Measurements from ENCODE around the gene NBPF8. TPM values are rescaled to one million over a fixed set of nuclear protein-coding genes. Genes with fewer than 3 reads are reported as not detected.
"Not testable (repeated sequence)": the region's sequence is repeated elsewhere in the genome, so short reads cannot be mapped to it uniquely, and the experiment has no call there.

The NBPF8 gene, protein sequence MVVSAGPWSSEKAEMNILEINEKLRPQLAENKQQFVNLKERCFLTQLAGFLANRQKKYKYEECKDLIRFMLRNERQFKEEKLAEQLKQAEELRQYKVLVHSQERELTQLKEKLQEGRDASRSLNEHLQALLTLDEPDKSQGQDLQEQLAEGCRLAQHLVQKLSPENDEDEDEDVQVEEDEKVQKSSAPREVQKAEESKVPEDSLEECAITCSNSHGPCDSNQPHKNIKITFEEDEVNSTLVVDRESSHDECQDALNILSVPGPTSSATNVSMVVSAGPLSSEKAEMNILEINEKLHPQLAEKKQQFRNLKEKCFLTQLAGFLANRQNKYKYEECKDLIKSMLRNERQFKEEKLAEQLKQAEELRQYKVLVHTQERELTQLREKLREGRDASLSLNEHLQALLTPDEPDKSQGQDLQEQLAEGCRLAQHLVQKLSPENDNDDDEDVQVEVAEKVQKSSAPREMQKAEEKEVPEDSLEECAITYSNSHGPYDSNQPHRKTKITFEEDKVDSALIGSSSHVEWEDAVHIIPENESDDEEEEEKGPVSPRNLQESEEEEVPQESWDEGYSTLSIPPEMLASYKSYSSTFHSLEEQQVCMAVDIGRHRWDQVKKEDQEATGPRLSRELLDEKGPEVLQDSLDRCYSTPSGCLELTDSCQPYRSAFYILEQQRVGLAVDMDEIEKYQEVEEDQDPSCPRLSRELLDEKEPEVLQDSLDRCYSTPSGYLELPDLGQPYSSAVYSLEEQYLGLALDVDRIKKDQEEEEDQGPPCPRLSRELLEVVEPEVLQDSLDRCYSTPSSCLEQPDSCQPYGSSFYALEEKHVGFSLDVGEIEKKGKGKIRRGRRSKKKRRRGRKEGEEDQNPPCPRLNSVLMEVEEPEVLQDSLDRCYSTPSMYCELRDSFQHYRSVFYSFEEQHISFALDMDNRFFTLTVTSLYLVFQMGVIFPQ
- 7.7 TPM for total RNA-seq
- long read RNA-seq, partial matches to known transcripts = 6 of 9 reads
- long read RNA-seq, other reads (novel, unspliced or antisense) = 3 of 9 reads

DNA sequence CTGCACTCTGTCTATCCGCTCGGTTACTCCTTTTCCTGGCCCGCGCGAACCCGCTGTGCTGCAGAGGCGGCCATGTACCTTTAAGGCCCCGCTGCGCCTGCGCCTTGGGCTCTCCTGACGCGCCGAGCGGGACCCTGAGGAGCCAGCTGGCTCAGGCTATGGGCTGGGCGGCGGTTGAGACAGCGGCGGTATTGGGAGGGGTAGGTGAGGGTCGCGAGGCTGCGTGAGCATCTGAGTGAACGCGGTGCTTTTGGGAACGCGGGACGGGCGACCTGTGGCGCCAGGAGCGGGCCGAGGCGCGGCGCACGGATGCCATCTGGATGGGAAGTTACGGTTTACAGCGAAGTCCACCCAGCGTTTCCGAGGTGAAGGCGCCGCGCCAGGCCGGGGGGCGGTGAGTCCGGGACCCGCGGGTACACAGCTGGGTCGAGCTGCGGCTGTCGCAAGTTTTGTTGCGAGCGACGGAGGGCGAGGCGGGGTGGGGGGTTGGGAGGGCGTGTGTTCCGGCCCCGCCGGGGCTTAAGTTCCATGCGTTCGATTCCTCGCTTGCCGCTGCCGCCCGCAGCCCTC is at the start of gene NBPF8:
TSS of gene NBPF8 (plus strand) at position 125 of the 570 bp plus-strand sequence. CDS start 21,488 bp downstream, outside the sequence.
- Histone ChIP-seq H3K4me3 (peak within 1 kb of the TSS; percentile 59), H3K27ac (peak within 1 kb of the TSS; percentile 64)
- H3K27me3 ChIP-seq (ENCODE audit: low read depth); H3K9me3 ChIP-seq; H3K36me3 ChIP-seq; H3K4me1 ChIP-seq; intact Hi-C loops (cut with DNase I): not testable (repeated sequence)
- ATAC-seq (peak; percentile 100), DNase-seq (peak; percentile 82)

DNA sequence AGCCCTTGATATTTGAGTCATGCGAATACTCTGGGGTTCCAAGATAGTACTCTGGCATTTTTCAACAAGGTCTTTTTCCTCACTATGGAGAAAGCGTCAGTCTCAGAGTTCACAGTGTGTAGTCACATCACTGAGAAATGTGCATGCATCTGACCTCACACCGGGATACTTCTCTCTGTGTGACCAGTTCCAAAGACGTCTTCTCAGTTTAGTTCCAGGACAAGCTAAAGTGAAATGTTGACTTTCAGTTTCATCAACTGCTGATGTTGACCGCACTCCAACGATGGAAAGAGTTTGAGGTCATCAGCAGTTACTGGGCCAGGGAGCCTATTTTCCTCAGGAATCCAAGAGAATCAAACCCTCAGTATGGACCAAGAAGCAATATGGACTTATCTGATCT is 47.1 kb upstream of the NBPF8 start:
- H3K4me3 ChIP-seq; intact Hi-C loops (cut with DNase I); H3K36me3 ChIP-seq; ATAC-seq; H3K27me3 ChIP-seq (ENCODE audit: low read depth); DNase-seq; H3K27ac ChIP-seq; H3K4me1 ChIP-seq; H3K9me3 ChIP-seq: not testable (repeated sequence)

DNA sequence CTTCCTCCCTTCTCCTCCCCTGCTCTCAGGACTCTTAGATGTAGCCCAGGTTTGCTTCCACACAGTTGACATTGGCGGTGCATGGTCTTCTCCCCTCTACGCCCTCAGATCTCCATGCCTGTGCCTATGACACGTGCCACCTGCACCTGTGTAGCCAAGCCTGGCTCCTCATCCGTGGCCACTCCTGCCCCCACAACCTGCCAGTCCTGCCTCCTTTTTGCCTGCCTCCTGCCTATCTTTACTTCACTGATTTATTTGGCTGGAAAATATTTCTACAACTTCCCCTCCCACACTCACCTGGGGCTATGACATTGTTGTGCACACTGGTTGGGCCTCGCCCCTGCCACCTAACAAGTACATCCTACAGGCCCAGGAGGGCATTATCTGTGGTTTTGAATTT is 28.2 kb upstream of the NBPF8 start:
- H3K27ac ChIP-seq; ATAC-seq; H3K9me3 ChIP-seq; H3K36me3 ChIP-seq; DNase-seq; H3K27me3 ChIP-seq (ENCODE audit: low read depth); intact Hi-C loops (cut with DNase I); H3K4me1 ChIP-seq; H3K4me3 ChIP-seq: not testable (repeated sequence)

DNA sequence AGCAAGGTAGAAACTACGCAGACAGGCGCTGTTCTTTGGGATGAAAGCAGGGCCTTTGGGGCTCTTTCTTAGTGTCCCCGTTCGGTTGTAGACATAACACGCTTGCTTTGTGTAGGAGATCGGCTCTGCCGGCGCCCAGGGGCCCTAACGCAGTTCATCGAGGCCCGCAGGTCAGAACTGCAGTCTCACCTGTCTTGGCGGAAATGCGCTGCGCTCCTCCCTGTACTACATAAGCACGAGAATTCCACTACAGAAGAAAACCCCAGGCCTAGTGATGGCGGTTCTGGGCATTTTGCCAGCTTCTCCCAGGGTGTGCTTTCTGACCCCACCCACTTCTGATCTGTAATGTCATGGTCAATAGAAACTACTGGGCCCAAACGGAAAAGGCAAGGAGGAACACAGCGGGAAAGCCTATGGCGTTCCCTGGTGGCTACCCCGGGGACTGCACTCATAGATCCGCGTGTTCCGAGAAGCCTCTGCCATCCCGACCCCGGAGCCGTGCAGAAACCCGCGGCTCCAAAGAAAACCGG is 26.2 kb upstream of the NBPF8 start:
- intact Hi-C loops (cut with DNase I); H3K4me3 ChIP-seq; DNase-seq; H3K27me3 ChIP-seq (ENCODE audit: low read depth); H3K9me3 ChIP-seq; ATAC-seq; H3K27ac ChIP-seq; H3K4me1 ChIP-seq; H3K36me3 ChIP-seq: not testable (repeated sequence)
- TF ChIP-seq, protein P1, sequence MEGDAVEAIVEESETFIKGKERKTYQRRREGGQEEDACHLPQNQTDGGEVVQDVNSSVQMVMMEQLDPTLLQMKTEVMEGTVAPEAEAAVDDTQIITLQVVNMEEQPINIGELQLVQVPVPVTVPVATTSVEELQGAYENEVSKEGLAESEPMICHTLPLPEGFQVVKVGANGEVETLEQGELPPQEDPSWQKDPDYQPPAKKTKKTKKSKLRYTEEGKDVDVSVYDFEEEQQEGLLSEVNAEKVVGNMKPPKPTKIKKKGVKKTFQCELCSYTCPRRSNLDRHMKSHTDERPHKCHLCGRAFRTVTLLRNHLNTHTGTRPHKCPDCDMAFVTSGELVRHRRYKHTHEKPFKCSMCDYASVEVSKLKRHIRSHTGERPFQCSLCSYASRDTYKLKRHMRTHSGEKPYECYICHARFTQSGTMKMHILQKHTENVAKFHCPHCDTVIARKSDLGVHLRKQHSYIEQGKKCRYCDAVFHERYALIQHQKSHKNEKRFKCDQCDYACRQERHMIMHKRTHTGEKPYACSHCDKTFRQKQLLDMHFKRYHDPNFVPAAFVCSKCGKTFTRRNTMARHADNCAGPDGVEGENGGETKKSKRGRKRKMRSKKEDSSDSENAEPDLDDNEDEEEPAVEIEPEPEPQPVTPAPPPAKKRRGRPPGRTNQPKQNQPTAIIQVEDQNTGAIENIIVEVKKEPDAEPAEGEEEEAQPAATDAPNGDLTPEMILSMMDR (IDR thresholded peaks at IDR 0.05) = peak; percentile 18

DNA sequence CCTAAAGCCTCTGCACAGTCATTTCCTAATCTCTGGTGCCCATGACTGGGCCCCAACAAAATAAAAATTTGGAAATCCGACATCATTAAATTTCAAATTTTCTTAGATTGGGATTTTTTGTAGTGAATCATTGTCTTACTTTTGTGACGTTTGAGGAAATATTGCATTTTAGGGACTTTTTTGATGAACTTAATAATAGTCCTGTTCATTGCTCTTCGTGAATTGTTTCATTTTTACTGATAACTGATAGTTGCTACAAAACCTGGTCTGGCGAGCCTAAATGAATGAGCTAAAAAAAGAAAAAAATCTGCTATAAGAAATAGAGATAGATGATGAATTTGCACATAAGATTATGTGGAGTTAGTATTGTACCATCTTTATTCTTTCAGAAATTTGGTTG is 23.5 kb upstream of the NBPF8 start:
- ATAC-seq; H3K27ac ChIP-seq; DNase-seq; intact Hi-C loops (cut with DNase I); H3K4me3 ChIP-seq; H3K9me3 ChIP-seq; H3K27me3 ChIP-seq (ENCODE audit: low read depth); H3K36me3 ChIP-seq; H3K4me1 ChIP-seq: not testable (repeated sequence)

DNA sequence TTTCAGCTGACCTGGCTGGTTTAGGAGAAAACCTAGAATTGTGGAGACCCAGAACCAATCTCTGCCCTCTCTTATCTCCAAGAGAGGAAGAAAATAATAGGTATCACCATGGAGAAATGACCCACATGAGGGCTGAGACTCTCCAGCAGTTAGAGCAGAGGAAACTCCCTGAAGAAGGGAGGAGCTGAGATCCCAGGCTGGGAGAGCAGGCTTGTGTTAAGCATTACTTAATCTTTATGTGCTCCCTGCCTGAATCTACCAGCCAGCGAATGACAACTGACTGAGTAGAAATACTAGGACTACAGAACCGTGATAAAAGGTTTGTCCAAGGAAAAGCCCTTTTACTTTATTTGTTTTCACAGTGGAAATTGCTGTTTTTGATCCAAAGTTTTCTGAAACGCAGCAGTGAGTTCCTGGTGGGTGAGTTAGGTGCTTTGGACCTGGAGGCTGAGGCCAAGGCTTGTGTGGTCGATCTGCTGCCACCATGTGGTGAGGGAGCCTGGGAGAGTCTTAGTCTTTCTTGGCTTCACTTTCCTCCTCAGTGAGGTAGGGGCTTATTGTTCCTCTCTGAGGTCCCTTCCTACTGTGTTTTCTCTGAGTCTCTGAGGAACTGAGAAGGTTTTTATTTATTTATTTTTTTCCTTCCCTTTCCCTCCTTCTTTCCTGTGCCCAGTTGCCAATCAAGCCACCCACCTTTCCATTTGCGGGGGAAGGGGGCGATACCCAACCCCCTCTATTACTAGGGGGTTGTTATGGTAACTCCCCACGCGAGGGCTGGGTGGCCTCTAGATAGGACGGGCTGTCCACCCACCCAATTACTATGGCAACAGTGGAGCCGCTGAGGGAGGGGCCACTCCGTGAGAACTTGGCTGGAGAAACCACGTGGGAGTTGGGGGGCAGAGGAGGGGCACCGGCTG is 21.3 kb upstream of the NBPF8 start:
- H3K9me3 ChIP-seq; H3K4me1 ChIP-seq; H3K4me3 ChIP-seq; DNase-seq; ATAC-seq; H3K27me3 ChIP-seq (ENCODE audit: low read depth); H3K27ac ChIP-seq; intact Hi-C loops (cut with DNase I); H3K36me3 ChIP-seq: not testable (repeated sequence)
- TF ChIP-seq, protein P1 (IDR thresholded peaks at IDR 0.05) = peak; percentile 20

DNA sequence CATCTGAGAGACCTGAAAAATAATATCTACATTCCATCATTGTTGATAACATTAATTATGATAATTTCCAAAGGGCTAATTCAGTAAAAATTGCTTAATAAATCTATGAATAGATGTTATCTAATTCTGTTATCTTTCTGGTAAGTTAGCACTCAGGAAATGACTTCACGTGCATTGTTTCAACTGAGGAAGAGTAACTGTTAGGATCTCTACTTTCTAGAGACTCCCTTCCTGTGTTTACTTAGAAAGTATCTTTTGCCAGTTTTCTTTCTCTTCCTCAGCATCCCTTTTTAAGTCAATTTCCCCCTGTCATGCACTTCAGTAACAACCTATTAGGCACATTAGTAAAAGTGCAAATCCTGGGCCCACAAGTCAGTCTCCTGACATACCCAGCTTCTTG is 9.5 kb upstream of the NBPF8 start:
- H3K4me3 ChIP-seq; H3K27ac ChIP-seq; intact Hi-C loops (cut with DNase I); DNase-seq; H3K9me3 ChIP-seq; ATAC-seq; H3K4me1 ChIP-seq; H3K27me3 ChIP-seq (ENCODE audit: low read depth); H3K36me3 ChIP-seq: not testable (repeated sequence)

DNA sequence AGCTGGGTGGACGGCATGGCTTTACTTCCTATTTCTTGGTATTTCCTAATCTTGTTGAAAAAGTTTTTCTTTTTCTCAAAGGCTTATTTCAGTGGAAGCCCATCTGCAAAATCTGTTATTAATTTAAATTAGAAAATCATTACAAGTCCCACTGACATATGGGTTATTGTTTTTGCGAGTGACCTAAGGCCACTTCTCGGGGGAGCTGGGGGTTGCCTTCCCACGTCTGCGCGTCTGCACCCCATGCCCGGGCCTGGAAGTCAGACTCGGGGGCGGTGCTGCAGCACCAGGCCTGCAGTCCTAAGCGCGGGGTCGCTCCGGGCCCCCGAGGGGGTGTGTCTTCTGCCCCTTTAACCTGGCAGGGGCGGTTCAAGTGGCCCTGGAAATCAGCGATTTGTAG is 384 bp upstream of the NBPF8 start:
- ATAC-seq; intact Hi-C loops (cut with DNase I); H3K36me3 ChIP-seq; H3K9me3 ChIP-seq; DNase-seq; H3K4me1 ChIP-seq; H3K27ac ChIP-seq; H3K27me3 ChIP-seq (ENCODE audit: low read depth): not testable (repeated sequence)
- peak overlapping the region; percentile 59 for H3K4me3 ChIP-seq

DNA sequence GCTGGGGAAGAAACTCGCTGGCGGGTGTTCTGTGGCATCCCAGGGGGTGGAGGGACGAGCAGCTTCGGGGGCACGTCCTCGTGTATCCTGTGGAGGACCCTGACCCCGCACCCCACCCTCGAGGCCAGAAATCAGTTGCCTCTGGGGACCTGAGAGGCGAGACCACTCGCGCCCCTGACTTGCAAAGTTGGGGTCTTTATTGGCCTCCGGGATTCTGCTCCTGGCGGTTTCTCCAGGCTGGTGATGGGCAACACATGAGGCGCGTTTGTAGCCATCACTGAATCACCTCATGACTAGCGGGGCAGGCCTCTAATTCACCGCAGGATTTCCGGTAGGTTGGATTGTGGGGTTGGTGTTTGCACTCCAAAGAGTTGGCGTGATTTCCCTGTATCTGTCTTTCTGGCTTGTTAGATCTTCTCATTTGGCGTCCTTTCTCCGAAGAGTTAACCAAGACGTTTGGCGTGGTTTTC is 692 bp downstream of the NBPF8 start:
- H3K27me3 ChIP-seq (ENCODE audit: low read depth); H3K9me3 ChIP-seq; H3K36me3 ChIP-seq; H3K4me1 ChIP-seq; intact Hi-C loops (cut with DNase I); DNase-seq: not testable (repeated sequence)
- peak; percentile 89 for ATAC-seq
- H3K27ac ChIP-seq = peak overlapping the region; percentile 64
- H3K4me3 ChIP-seq = peak overlapping the region; percentile 59

DNA sequence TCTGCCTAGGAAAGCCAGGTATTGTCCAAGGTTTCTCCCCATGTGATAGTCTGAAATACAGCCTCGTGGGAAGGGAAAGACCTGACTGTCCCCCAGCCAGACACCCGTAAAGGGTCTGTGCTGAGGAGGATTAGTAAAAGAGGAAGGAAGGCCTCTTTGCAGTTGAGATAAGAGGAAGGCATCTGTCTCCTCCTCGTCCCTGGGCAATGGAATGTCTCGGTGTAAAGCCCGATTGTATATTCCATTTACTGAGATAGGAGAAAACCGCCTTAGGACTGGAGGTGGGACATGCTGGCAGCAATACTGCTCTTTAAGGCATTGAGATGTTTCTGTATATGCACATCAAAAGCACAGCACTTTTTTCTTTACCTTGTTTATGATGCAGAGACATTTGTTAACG is 10.2 kb downstream of the NBPF8 start:
- H3K4me1 ChIP-seq; ATAC-seq; H3K9me3 ChIP-seq; DNase-seq; H3K4me3 ChIP-seq; intact Hi-C loops (cut with DNase I); H3K36me3 ChIP-seq; H3K27ac ChIP-seq; H3K27me3 ChIP-seq (ENCODE audit: low read depth): not testable (repeated sequence)
